ENCODE results near the gene WDR48. TPM values are rescaled to one million over a fixed set of nuclear protein-coding genes. Genes with fewer than 3 reads are reported as not detected.
A peak's percentile ranks its signal among the peaks of the same experiment; 100 is the strongest.

WDR48 gene
- total and polyA plus RNA-seq, 5 donors from 2014 or later: 46.7 to 104 (median 50.2) TPM

DNA sequence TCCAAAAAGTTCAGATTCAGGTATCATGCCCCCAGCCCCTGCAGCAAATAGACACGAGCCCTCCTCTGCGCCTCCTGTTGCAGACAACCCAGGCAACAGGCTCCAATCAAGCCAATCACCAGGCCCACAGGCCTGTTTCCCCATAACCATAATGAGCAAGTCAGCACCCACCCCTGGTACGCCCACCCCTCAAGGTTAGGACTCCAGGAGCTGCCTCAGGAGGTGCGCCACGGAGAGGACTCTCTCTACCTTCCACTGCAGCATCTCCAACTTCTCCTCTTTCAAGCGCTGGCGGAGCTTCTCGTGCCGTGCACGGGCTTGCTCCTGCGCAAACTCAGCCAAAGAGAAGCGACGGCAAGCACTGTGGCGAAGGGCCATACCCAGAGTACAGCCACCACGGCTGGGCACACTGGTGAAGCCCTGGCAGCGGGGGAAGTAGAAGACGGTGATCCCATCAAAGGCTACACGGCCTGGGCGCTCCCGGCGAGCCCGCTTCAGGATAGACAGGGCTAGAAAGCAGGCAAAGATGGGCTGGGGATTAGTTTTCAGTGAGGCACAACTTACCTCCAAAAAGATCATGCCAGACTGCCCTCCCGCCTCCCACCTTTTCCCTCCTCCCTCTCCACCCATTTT lies 93.0 kb downstream of the WDR48 start:
- H3K9me3 Mint-ChIP-seq: no peaks in the 10 kb centered on the region
- Histone ChIP-seq H3K36me3 (ENCODE audit: control insufficient read depth, insufficient read depth, low read length) (peaks cover 52% of the 10 kb centered on the region), H3K4me3 (ENCODE audit: low read depth, low read length) (no peak overlapping the region), H3K27ac (ENCODE audit: insufficient read depth, low read length, poor library complexity, severe bottlenecking) (no peak overlapping the region), H3K4me1 (ENCODE audit: control insufficient read depth, insufficient read depth, low read length, poor library complexity, severe bottlenecking) (peaks cover 46% of the 10 kb centered on the region), H3K9me3 (ENCODE audit: control insufficient read depth in 2 of 2, low read length in 2 of 2) (no peaks in the 10 kb centered on the region), H3K27me3 (ENCODE audit: control insufficient read depth, insufficient read depth, low read length) (no peaks in the 10 kb centered on the region)
- peak overlapping the region in 2 of 4 donors; percentile 6 to 9 for H3K4me3 Mint-ChIP-seq
- H3K36me3 Mint-ChIP-seq: peaks cover 38% of the 10 kb centered on the region
- DNase-seq (no peak), ATAC-seq (ENCODE audit: low read depth in 2 of 2) (no peak)
- H3K4me1 Mint-ChIP-seq: peaks cover 18 to 69% (median 51%) of the 10 kb centered on the region in 4 donors
- peak overlapping the region in 2 of 3 donors; percentile 72 to 80 for H3K27ac Mint-ChIP-seq
- peaks cover 7% of the 10 kb centered on the region for H3K27me3 Mint-ChIP-seq

DNA sequence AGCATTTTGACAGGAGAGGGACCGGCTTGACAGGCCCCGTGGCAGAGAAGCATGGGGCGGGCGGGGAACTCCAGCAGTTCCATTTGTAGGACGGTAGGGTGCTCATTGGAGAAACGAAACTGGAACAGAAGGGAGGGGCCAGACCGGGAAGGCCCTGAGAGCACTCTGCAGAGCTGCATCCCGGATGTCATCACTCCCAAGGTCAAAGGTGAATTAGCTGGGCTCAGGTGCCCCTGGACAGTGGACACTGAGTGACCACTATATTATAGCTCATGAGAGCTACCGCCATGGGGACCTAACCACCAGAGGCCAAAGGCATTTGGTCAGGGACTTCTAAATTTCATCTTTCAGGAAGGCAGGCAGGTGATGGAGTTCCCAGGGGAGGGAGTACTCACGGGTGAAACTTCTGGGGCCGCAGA lies 94.3 kb downstream of the WDR48 start:
- no peaks in the 10 kb centered on the region for H3K9me3 ChIP-seq (ENCODE audit: control insufficient read depth in 2 of 2, low read length in 2 of 2)
- no peak for ATAC-seq (ENCODE audit: low read depth in 2 of 2)
- peaks cover 21 to 82% (median 60%) of the 10 kb centered on the region in 4 donors for H3K4me1 Mint-ChIP-seq
- no peaks in the 10 kb centered on the region for H3K9me3 Mint-ChIP-seq
- H3K4me1 ChIP-seq (ENCODE audit: control insufficient read depth, insufficient read depth, low read length, poor library complexity, severe bottlenecking): peaks cover 59% of the 10 kb centered on the region
- H3K36me3 Mint-ChIP-seq: peaks cover 38% of the 10 kb centered on the region
- H3K27ac ChIP-seq (ENCODE audit: insufficient read depth, low read length, poor library complexity, severe bottlenecking): peak overlapping the region; percentile 27
- peaks cover 7% of the 10 kb centered on the region for H3K27me3 Mint-ChIP-seq
- peaks cover 50% of the 10 kb centered on the region for H3K36me3 ChIP-seq (ENCODE audit: control insufficient read depth, insufficient read depth, low read length)
- no peaks in the 10 kb centered on the region for H3K27me3 ChIP-seq (ENCODE audit: control insufficient read depth, insufficient read depth, low read length)
- H3K4me3 Mint-ChIP-seq: peak overlapping the region; percentile 28 to 99 (median 56)
- DNase-seq: no peak
- no peak overlapping the region for H3K4me3 ChIP-seq (ENCODE audit: low read depth, low read length)
- peak overlapping the region; percentile 57 to 100 (median 100) for H3K27ac Mint-ChIP-seq

Other genes starting within 250 kb of the WDR48 start
- not detected for gene SCN10A, start 235.8 kb upstream of the WDR48 start, total RNA-seq
- gene SCN10A, start 235.8 kb upstream of the WDR48 start, polyA plus RNA-seq: not detected
- not detected for gene SCN11A, start 72 bp upstream of the WDR48 start, total RNA-seq
- under 1 TPM in 1 of 4 donors, not detected in 3; 0.13 TPM for gene SCN11A, start 72 bp upstream of the WDR48 start, polyA plus RNA-seq
- gene GORASP1, start 55.6 kb downstream of the WDR48 start, total RNA-seq: 34.0 TPM
- 10 to 100 TPM; 18.5 to 29.7 (median 20.5) TPM for gene GORASP1, start 55.6 kb downstream of the WDR48 start, polyA plus RNA-seq
- 4.1 TPM for gene TTC21A, start 55.7 kb downstream of the WDR48 start, total RNA-seq
- gene TTC21A, start 55.7 kb downstream of the WDR48 start, polyA plus RNA-seq: 1 to 10 TPM in 2 of 4 donors, under 1 TPM in 2; 0.41 to 2.7 (median 1.0) TPM
- 300 TPM for gene CSRNP1, start 101.6 kb downstream of the WDR48 start, total RNA-seq
- 10 to 100 TPM; 12.5 to 24.1 (median 14.7) TPM for gene CSRNP1, start 101.6 kb downstream of the WDR48 start, polyA plus RNA-seq
- gene XIRP1, start 140.6 kb downstream of the WDR48 start, total RNA-seq: not detected
- gene XIRP1, start 140.6 kb downstream of the WDR48 start, polyA plus RNA-seq: not detected
- gene CX3CR1, start 228.0 kb downstream of the WDR48 start, total RNA-seq: 1.0 TPM
- 1 to 10 TPM; 1.1 to 2.2 (median 1.7) TPM for gene CX3CR1, start 228.0 kb downstream of the WDR48 start, polyA plus RNA-seq

Data from CD4-positive, CD25-positive, alpha-beta regulatory T cell (primary cell).